ENCODE data around the gene GNL1.
A peak's percentile ranks its signal among the peaks of the same experiment; 100 is the strongest.
"Not testable (repeated sequence)": the region's sequence is repeated elsewhere in the genome, so short reads cannot be mapped to it uniquely, and the experiment has no call there.

Gene GNL1

DNA sequence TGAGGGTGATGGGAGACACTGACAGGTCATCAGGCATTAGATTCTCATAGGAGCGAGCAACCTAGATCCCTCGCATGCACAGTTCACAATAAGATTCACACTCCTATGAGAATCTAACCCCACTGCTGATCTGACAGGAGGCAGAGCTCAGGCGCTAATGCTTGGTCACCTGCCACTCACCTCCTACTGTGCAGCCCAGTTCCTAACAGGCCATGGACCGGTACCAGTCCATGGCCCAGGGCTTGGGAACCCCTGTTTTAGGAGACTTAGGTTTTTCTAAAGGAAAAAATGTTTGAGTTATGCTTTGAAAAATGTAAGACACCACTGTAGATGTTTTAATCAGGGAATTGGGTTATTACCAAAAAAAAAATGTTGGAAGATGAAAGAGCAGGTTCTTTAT is 60.3 kb downstream of the GNL1 start:
- Histone ChIP-seq H3K36me3 (ENCODE audit: control insufficient read depth in 4 of 4, insufficient read depth in 4 of 4, low read length in 3 of 4) (peaks cover 0 to 31% (median 21%) of the 10 kb centered on the region in 4 experiments), H3K27ac (ENCODE audit: insufficient read depth in 1 of 2, low read depth in 1 of 2, low read length in 2 of 2, poor library complexity in 1 of 2, severe bottlenecking in 2 of 2) (peak overlapping the region; percentile 8 to 54), H3K27me3 (replicated peaks in 2 of 5; ENCODE audit: control insufficient read depth in 4 of 5, insufficient read depth in 5 of 5, low read length in 4 of 5) (no peaks in the 10 kb centered on the region), H3K4me3 (ENCODE audit: control insufficient read depth in 1 of 7, extremely low read depth in 1 of 7, insufficient read depth in 4 of 7, low read depth in 2 of 7, low read length in 6 of 7) (peak overlapping the region in 1 of 7 experiments; percentile 22), H3K9me3 (ENCODE audit: control extremely low read depth in 1 of 5, control insufficient read depth in 4 of 5, insufficient read depth in 2 of 5, low read depth in 1 of 5, low read length in 4 of 5) (no peaks in the 10 kb centered on the region), H3K4me1 (ENCODE audit: control extremely low read depth in 1 of 4, control insufficient read depth in 4 of 4, insufficient read depth in 4 of 4, low read length in 3 of 4) (peaks cover 6 to 71% (median 44%) of the 10 kb centered on the region in 4 experiments)
- CTCF ChIA-PET = interaction anchor here (1.1 to 8.6 kb wide), 10 partner anchors 9 to 46 kb away, joined by 4 to 151 read pairs (median 8); no protein-coding TSS in a partner anchor
- WGBS (ENCODE audit: insufficient coverage) = 95% methylated on average over 2 of the region's 4 CpGs
- POLR2A ChIA-PET = interaction anchor here (0.7 to 1.0 kb wide), 2 partner anchors 20 to 36 kb away, joined by 4 to 5 read pairs; no protein-coding TSS in a partner anchor
- DNase-seq = no peak

DNA sequence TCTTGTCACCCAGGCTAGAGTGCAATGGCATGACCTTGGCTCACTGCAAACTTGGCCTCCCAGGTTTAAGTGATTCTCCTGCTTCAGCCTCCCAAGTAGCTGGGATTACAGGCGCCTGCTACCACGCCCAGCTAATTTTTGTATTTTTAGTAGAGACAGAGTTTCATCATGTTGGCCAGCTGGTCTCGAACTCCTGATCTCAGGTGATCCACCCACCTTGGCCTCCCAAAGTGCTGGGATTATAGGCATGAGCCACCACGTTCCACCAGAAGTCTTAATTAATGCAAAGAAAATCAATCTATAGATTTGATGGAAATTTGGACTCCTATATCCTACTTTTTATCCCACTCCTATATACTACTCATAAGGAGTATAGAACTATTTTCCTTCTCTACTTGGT is 61.2 kb downstream of the GNL1 start:
- ChIA-PET CTCF (interaction anchor here (2.1 to 8.6 kb wide), 4 partner anchors 15 to 47 kb away, joined by 7 to 151 read pairs (median 50); no protein-coding TSS in a partner anchor), POLR2A (interaction anchor here (1.6 to 1.7 kb wide), 2 partner anchors 19 to 37 kb away, joined by 6 to 15 read pairs; no protein-coding TSS in a partner anchor)
- H3K27me3 ChIP-seq (replicated peaks in 2 of 5; ENCODE audit: control insufficient read depth in 4 of 5, insufficient read depth in 5 of 5, low read length in 4 of 5); DNase-seq; H3K9me3 ChIP-seq (ENCODE audit: control extremely low read depth in 1 of 5, control insufficient read depth in 4 of 5, insufficient read depth in 2 of 5, low read depth in 1 of 5, low read length in 4 of 5); H3K27ac ChIP-seq (ENCODE audit: insufficient read depth in 1 of 2, low read depth in 1 of 2, low read length in 2 of 2, poor library complexity in 1 of 2, severe bottlenecking in 2 of 2): not testable (repeated sequence)
- H3K4me3 ChIP-seq (ENCODE audit: control insufficient read depth in 1 of 7, extremely low read depth in 1 of 7, insufficient read depth in 4 of 7, low read depth in 2 of 7, low read length in 6 of 7) = peak overlapping the region in 1 of 7 experiments; percentile 19
- WGBS (ENCODE audit: insufficient coverage) = 100% methylated on average over 2 of the region's 4 CpGs
- H3K36me3 ChIP-seq (ENCODE audit: control insufficient read depth in 4 of 4, insufficient read depth in 4 of 4, low read length in 3 of 4) = peaks cover 7 to 40% (median 28%) of the 10 kb centered on the region in 4 experiments
- peaks cover 11 to 71% (median 45%) of the 10 kb centered on the region in 4 experiments for H3K4me1 ChIP-seq (ENCODE audit: control extremely low read depth in 1 of 4, control insufficient read depth in 4 of 4, insufficient read depth in 4 of 4, low read length in 3 of 4)

DNA sequence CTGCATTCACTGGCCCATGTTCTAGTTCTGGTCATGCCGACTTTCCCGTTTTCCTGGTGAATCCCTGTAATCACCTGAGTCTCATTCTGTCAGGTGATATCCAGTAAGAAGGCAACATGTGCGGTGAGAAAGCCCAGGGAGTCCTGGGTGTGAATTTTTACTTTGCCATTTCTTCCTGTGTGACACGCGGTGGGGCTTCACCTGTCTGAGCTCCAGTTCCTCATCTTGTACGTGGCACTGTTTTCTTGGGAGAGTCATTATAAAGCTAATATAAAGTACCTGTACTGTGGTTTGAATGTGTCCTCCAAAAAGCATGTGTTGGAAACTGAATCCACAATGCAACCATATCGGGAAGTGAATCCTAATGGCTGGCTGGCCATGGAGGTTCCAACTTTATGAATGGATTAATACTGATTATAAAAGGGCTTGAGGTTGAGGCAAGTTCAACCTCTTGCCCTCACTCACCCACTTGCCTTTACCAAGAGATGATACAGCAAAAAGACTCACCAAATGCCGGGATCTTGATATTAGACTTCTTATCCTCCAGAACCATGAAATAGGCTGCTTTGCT is 61.9 kb downstream of the GNL1 start:
- no peaks in the 10 kb centered on the region for H3K9me3 ChIP-seq (ENCODE audit: control extremely low read depth in 1 of 5, control insufficient read depth in 4 of 5, insufficient read depth in 2 of 5, low read depth in 1 of 5, low read length in 4 of 5)
- 73% methylated on average over 5 of the region's 8 CpGs for WGBS (ENCODE audit: insufficient coverage)
- peaks cover 7 to 40% (median 28%) of the 10 kb centered on the region in 4 experiments for H3K36me3 ChIP-seq (ENCODE audit: control insufficient read depth in 4 of 4, insufficient read depth in 4 of 4, low read length in 3 of 4)
- H3K4me1 ChIP-seq (ENCODE audit: control extremely low read depth in 1 of 4, control insufficient read depth in 4 of 4, insufficient read depth in 4 of 4, low read length in 3 of 4) = peaks cover 11 to 71% (median 45%) of the 10 kb centered on the region in 4 experiments
- ChIA-PET POLR2A (interaction anchor here (0.9 to 3.9 kb wide), 6 partner anchors 15 to 38 kb away, joined by 3 to 15 read pairs (median 6); no protein-coding TSS in a partner anchor), CTCF (interaction anchor here (0.8 to 8.6 kb wide), 13 partner anchors 9 to 104 kb away, joined by 3 to 151 read pairs (median 7); partner anchors contain the start of gene PRR3)
- H3K4me3 ChIP-seq (ENCODE audit: control insufficient read depth in 1 of 7, extremely low read depth in 1 of 7, insufficient read depth in 4 of 7, low read depth in 2 of 7, low read length in 6 of 7) = peak overlapping the region in 2 of 7 experiments; percentile 19 to 26
- peak in 2 of 3 donors; percentile 45 to 58 for DNase-seq
- H3K27ac ChIP-seq (ENCODE audit: insufficient read depth in 1 of 2, low read depth in 1 of 2, low read length in 2 of 2, poor library complexity in 1 of 2, severe bottlenecking in 2 of 2) = no peak overlapping the region
- no peaks in the 10 kb centered on the region for H3K27me3 ChIP-seq (replicated peaks in 2 of 5; ENCODE audit: control insufficient read depth in 4 of 5, insufficient read depth in 5 of 5, low read length in 4 of 5)

DNA sequence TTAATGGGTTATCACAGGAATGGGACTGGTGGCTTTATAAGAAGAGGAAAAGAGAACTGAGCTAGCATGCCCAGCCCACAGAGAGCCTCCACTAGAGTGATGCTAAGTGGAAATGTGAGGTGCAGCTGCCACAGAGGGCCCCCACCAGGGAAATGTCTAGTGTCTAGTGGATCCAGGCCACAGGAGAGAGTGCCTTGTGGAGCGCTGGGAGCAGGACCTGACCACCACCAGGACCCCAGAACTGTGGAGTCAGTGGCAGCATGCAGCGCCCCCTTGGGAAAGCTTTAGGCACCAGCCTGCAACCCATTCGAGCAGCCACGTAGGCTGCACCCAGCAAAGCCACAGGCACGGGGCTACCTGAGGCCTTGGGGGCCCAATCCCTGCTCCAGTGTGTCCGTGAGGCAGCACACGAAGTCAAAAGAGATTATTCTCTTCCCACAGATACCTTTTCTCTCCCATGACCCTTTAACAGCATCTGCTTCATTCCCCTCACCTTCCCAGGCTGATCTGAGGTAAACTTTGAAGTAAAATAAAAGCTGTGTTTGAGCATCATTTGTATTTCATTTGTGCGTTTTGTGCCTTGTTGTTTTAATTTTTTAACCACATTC is 62.5 kb downstream of the GNL1 start:
- ChIA-PET CTCF (interaction anchor here (0.8 to 8.6 kb wide), 15 partner anchors 10 to 104 kb away, joined by 3 to 151 read pairs (median 6); partner anchors contain the start of gene PRR3), POLR2A (interaction anchor here (0.7 to 3.9 kb wide), 9 partner anchors 15 to 57 kb away, joined by 3 to 15 read pairs (median 5); no protein-coding TSS in a partner anchor)
- peak overlapping the region in 2 of 7 experiments; percentile 19 to 23 for H3K4me3 ChIP-seq (ENCODE audit: control insufficient read depth in 1 of 7, extremely low read depth in 1 of 7, insufficient read depth in 4 of 7, low read depth in 2 of 7, low read length in 6 of 7)
- no peak overlapping the region for H3K27ac ChIP-seq (ENCODE audit: insufficient read depth in 1 of 2, low read depth in 1 of 2, low read length in 2 of 2, poor library complexity in 1 of 2, severe bottlenecking in 2 of 2)
- peaks cover 11 to 71% (median 47%) of the 10 kb centered on the region in 4 experiments for H3K4me1 ChIP-seq (ENCODE audit: control extremely low read depth in 1 of 4, control insufficient read depth in 4 of 4, insufficient read depth in 4 of 4, low read length in 3 of 4)
- DNase-seq = peak in 2 of 3 donors; percentile 48 to 57
- WGBS (ENCODE audit: insufficient coverage) = 85% methylated on average over 5 of the region's 8 CpGs
- H3K36me3 ChIP-seq (ENCODE audit: control insufficient read depth in 4 of 4, insufficient read depth in 4 of 4, low read length in 3 of 4) = peaks cover 7 to 40% (median 28%) of the 10 kb centered on the region in 4 experiments
- no peaks in the 10 kb centered on the region for H3K27me3 ChIP-seq (replicated peaks in 2 of 5; ENCODE audit: control insufficient read depth in 4 of 5, insufficient read depth in 5 of 5, low read length in 4 of 5)
- H3K9me3 ChIP-seq (ENCODE audit: control extremely low read depth in 1 of 5, control insufficient read depth in 4 of 5, insufficient read depth in 2 of 5, low read depth in 1 of 5, low read length in 4 of 5) = no peaks in the 10 kb centered on the region

- H3K4me3 ChIP-seq (ENCODE audit: control insufficient read depth in 1 of 7, extremely low read depth in 1 of 7, insufficient read depth in 4 of 7, low read depth in 2 of 7, low read length in 6 of 7) = peak overlapping the region in 5 of 7 experiments; percentile 9 to 100 (median 68)
- H3K27me3 ChIP-seq (replicated peaks in 2 of 5; ENCODE audit: control insufficient read depth in 4 of 5, insufficient read depth in 5 of 5, low read length in 4 of 5) = no peaks in the 10 kb centered on the region
- peak overlapping the region in 1 of 2 experiments; percentile 50 for H3K27ac ChIP-seq (ENCODE audit: insufficient read depth in 1 of 2, low read depth in 1 of 2, low read length in 2 of 2, poor library complexity in 1 of 2, severe bottlenecking in 2 of 2)
- H3K4me1 ChIP-seq (ENCODE audit: control extremely low read depth in 1 of 4, control insufficient read depth in 4 of 4, insufficient read depth in 4 of 4, low read length in 3 of 4) = peaks cover 15 to 65% (median 47%) of the 10 kb centered on the region in 4 experiments
- POLR2A ChIA-PET = interaction anchor here (1.2 to 3.9 kb wide), 3 partner anchors 24 to 59 kb away, joined by 3 to 12 read pairs (median 4); no protein-coding TSS in a partner anchor
- H3K36me3 ChIP-seq (ENCODE audit: control insufficient read depth in 4 of 4, insufficient read depth in 4 of 4, low read length in 3 of 4) = peaks cover 7 to 40% (median 28%) of the 10 kb centered on the region in 4 experiments
- DNase-seq = no peak
- 71% methylated on average over 14 of the region's 16 CpGs for WGBS (ENCODE audit: insufficient coverage)
- no peaks in the 10 kb centered on the region for H3K9me3 ChIP-seq (ENCODE audit: control extremely low read depth in 1 of 5, control insufficient read depth in 4 of 5, insufficient read depth in 2 of 5, low read depth in 1 of 5, low read length in 4 of 5)
- CTCF ChIA-PET = interaction anchor here (0.9 to 8.6 kb wide), 9 partner anchors 8 to 106 kb away, joined by 3 to 151 read pairs (median 14); no protein-coding TSS in a partner anchor
Measured at GRCh38 chr6:30491991-30492952, 64.0 kb downstream of the GNL1 start.
